Activated T-helper 17 cell treated with anti-CD3 and anti-CD28 coated beads, Interleukin-2, amount 50 U/mL, for 72 hours (primary cell): ENCODE measurements around the gene B3GAT3. TPM values are rescaled to one million over a fixed set of nuclear protein-coding genes. Genes with fewer than 3 reads are reported as not detected.

ENCODE experiments used
- ATAC-seq: fragments of 150-1000 bp; cut with Tn5 transposase; replicated peaks from 2 replicates; pipeline ENCODE4 v1.10.0; 2021; ENCODE audit warnings: mild to moderate bottlenecking, moderate library complexity
- H3K27ac Mint-ChIP-seq: one replicate; pipeline ENCODE4 v1.8.0; 2022; ENCODE audit warnings: mixed read lengths
- H3K27me3 Mint-ChIP-seq: one replicate; pipeline ENCODE4 v1.8.0; 2022; ENCODE audit warnings: mixed read lengths
- H3K36me3 Mint-ChIP-seq: one replicate; pipeline ENCODE4 v1.8.0; 2022; ENCODE audit warnings: low read depth, mild to moderate bottlenecking, mixed read lengths
- H3K4me1 Mint-ChIP-seq: one replicate; pipeline ENCODE4 v1.8.0; 2022; ENCODE audit warnings: mixed read lengths
- H3K4me3 Mint-ChIP-seq: one replicate; pipeline ENCODE4 v1.8.0; 2022; ENCODE audit warnings: mild to moderate bottlenecking, mixed read lengths
- H3K9me3 Mint-ChIP-seq: one replicate; pipeline ENCODE4 v1.8.0; 2022; ENCODE audit warnings: mixed read lengths
- total RNA-seq, 2 donors: library from RNA; stranded (reverse); gene quantifications; one replicate each; pipeline ENCODE4 v1.2.3, GENCODE V29; 2022

Gene B3GAT3
- total RNA-seq, 2 donors from 2014 or later = 60.5 to 71.9 TPM

DNA sequence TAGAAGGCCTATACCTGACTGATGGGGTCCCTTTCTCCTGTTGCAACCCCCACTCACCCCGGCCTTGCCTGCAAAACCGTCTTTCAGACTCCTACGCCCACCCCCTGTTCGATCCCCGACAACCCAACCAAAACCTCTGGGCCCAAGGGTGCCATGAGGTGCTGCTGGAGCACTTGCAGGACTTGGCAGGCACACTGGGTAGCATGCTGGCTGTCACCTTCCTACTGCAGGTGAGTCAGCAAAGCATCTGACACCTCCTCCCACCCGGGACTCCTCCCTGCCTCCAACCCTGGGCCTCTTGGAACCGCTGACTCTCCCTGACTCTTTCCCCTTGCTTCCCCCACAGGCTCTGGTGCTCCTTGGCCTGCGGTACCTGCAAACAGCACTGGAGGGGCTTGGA is 7.5 kb downstream of the B3GAT3 start:
- Mint-ChIP-seq H3K4me3 (peak overlapping the region; percentile 73), H3K27me3 (no peaks in the 10 kb centered on the region), H3K4me1 (peaks cover 18% of the 10 kb centered on the region), H3K27ac (peak overlapping the region; percentile 87), H3K36me3 (peaks cover 79% of the 10 kb centered on the region), H3K9me3 (no peaks in the 10 kb centered on the region)
- peak; percentile 36 for ATAC-seq

DNA sequence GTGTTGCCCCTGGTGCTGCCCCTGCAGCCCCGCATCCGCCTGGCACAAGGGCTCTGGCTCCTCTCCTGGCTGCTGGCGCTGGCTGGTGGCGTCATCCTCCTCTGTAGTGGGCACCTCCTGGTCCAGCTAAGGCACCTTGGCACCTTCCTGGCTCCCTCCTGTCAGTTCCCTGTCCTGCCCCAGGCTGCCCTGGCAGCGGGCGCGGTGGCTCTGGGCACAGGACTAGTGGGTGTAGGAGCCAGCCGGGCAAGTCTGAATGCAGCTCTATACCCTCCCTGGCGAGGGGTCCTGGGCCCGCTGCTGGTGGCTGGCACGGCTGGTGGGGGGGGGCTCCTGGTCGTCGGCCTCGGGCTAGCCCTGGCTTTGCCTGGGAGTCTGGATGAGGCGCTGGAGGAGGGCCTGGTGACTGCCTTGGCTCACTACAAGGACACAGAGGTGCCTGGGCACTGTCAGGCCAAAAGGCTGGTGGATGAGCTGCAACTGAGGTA is 8.5 kb downstream of the B3GAT3 start:
- H3K27ac Mint-ChIP-seq = peak overlapping the region; percentile 87
- no peaks in the 10 kb centered on the region for H3K27me3 Mint-ChIP-seq
- ATAC-seq = no peak
- peaks cover 23% of the 10 kb centered on the region for H3K4me1 Mint-ChIP-seq
- no peaks in the 10 kb centered on the region for H3K9me3 Mint-ChIP-seq
- peaks cover 77% of the 10 kb centered on the region for H3K36me3 Mint-ChIP-seq
- peak overlapping the region; percentile 73 for H3K4me3 Mint-ChIP-seq

DNA sequence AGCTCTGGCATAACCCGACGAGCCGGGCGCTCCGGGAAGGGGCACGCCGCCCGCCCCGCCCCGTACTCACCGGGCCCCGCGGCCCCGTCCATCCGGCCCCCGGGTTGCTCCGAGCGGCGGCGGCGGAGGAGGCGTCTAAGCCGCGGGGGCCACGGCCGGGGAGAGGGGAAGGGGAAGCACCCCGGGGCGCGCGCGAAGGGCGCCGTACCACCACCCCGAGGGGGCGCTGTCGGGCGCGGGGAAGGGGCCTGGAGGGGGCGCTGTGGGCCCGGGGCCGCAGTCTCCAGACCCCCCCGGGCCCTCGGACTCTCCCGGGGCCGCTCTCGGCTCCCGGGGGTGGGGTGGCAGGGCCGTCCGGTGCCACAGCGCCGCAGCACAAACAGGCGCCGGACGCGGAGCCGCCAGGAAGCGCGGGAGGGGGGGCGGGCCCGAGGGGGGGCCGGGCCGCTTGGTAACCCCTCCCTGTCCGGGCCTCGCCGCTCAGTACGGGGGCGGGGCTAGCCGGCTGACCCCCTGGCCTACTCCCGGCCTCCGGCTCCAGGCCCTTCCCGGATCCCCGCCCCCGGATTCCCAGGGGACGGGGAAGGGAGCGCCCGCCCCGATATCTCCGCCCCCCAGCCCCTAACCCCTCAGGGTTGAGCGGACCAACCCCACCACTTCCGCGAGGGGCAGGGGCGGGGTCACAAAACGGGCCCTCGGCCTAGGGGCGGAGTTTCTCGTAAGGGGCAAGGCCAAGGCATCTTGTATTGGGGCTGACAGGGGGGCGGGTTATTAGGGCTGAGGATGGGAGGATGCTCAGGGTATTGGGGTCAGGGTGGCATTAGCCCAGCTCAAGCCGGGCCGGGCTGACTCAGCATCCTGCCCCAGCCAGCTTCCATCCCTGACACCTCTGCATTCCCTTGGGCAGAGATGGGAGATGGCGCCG is 9.2 kb downstream of the B3GAT3 start, which contains the start of the genes EML3 and ROM1:
TSS of gene EML3 (minus strand) at position 410 of the 925 bp plus-strand sequence. CDS start at position 92, 318 bp downstream.
TSS of gene ROM1 (plus strand) at position 892 of the 925 bp plus-strand sequence. CDS start at position 917, 25 bp downstream.
- H3K4me1 Mint-ChIP-seq = peaks cover 29% of the 10 kb centered on the region
- peak within 1 kb of the TSS; percentile 93 for H3K4me3 Mint-ChIP-seq
- ATAC-seq = peak; percentile 74
- peaks cover 75% of the 10 kb centered on the region for H3K36me3 Mint-ChIP-seq
- H3K9me3 Mint-ChIP-seq = no peaks in the 10 kb centered on the region
- H3K27me3 Mint-ChIP-seq = no peaks in the 10 kb centered on the region
- peak within 1 kb of the TSS; percentile 94 for H3K27ac Mint-ChIP-seq

DNA sequence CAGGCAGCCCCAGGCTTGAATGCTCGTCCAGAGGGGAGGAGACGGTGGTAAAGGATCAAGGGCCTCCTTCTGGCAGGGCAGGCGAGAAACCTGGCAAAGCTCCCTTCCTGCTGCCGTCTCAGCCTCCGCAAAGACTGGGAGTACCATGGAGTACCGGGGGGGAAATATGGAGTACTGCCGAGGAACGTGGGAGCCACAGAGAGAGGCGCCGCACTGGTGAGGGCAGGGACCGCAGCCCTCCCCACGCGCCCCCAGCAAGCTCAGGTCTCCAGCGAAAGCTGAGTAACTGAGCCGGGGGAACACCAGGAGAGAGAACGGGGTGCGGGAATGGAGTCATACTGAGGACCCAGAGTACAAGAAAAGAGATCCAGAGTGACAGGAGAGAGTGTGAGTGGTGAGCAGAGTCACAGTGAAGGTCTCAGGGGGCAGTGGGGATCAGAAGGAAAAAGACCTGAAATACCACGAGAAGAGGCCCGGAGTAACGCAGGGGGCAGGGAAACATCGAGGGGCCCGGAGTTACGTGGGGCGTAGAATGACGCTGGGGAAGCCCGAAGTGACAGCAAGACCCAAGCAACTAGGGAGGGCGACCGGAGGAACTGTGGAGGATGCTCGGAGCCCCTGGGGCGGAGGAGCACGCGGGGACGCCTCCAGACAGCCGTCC is 10.0 kb downstream of the B3GAT3 start:
- Mint-ChIP-seq H3K4me3 (peak overlapping the region; percentile 93), H3K36me3 (peaks cover 75% of the 10 kb centered on the region), H3K27ac (peak overlapping the region; percentile 94), H3K9me3 (no peaks in the 10 kb centered on the region), H3K27me3 (no peaks in the 10 kb centered on the region), H3K4me1 (peaks cover 30% of the 10 kb centered on the region)
- peak; percentile 52 for ATAC-seq

GRCh38 chr11:62610814-62611704 is 10.7 kb downstream of the B3GAT3 start:
- peak overlapping the region; percentile 93 for H3K4me3 Mint-ChIP-seq
- H3K27ac Mint-ChIP-seq = peak overlapping the region; percentile 94
- ATAC-seq = no peak
- no peaks in the 10 kb centered on the region for H3K27me3 Mint-ChIP-seq
- H3K9me3 Mint-ChIP-seq = no peaks in the 10 kb centered on the region
- H3K36me3 Mint-ChIP-seq = peaks cover 75% of the 10 kb centered on the region
- H3K4me1 Mint-ChIP-seq = peaks cover 30% of the 10 kb centered on the region

DNA sequence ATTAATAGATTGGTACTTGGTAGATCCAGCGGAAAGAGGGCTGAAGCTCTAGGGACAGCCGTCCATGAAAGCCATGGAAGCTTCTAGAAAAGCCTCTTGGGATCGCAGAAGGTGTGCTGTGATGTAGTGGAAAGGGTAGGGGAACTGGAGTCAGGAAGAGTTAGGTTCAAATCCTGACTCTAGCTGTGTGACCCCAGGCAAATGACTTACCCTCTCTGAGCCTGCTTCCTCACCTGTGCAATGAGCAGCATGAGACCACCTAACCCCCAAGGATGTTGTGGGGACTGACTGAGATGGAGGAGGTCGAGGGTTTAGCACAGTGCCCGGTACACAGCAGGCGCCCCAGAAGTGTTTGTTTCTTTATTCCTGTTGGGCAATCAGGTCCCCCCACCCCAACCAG is 11.4 kb downstream of the B3GAT3 start:
- H3K4me3 Mint-ChIP-seq = peak overlapping the region; percentile 93
- H3K9me3 Mint-ChIP-seq = no peaks in the 10 kb centered on the region
- H3K4me1 Mint-ChIP-seq = peaks cover 30% of the 10 kb centered on the region
- ATAC-seq = no peak
- peak overlapping the region; percentile 94 for H3K27ac Mint-ChIP-seq
- peaks cover 77% of the 10 kb centered on the region for H3K36me3 Mint-ChIP-seq
- no peaks in the 10 kb centered on the region for H3K27me3 Mint-ChIP-seq

DNA sequence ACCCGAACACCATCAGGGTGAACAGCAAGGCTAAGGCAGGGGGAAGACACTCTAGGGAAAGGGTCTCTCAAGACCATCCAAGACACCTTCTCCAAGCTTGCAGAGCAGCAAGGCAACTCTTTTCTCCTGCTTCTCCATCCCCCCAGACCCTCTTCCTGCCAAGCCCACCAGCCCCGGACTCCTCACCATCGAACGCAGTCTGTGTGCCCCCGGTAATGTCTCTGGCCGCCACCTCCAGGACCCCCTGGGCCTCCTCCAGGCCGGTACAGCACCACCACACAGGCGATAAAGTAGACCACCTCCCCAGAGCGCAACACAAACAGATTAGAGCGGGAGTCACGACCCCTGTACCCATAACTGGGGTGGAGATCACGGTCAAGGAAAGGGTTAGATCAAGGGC is 13.0 kb downstream of the B3GAT3 start:
- Mint-ChIP-seq H3K27me3 (no peaks in the 10 kb centered on the region), H3K27ac (peak overlapping the region; percentile 23), H3K4me3 (no peak overlapping the region), H3K4me1 (peaks cover 23% of the 10 kb centered on the region), H3K36me3 (peaks cover 81% of the 10 kb centered on the region), H3K9me3 (no peaks in the 10 kb centered on the region)
- ATAC-seq = no peak

DNA sequence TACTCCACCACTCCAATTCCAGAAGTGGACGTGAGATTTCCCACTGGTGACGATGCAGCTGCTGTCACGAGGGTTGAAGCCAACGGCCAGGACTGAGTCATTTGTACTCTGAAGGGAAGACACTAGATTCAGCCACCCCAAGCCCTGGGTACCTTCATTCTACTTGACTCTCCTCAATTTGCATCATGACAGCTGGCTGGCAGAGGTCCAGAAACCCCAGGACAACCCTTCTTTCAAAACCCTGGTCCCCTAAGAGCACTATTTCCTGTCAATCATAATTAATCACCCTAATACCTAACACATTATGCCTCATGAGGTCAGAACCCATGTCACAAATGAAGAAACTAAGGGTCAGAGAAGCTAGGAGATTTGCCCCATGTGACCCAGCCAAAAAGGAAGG is 14.1 kb downstream of the B3GAT3 start:
- peaks cover 91% of the 10 kb centered on the region for H3K36me3 Mint-ChIP-seq
- H3K4me1 Mint-ChIP-seq = peaks cover 29% of the 10 kb centered on the region
- H3K27me3 Mint-ChIP-seq = no peaks in the 10 kb centered on the region
- no peak for ATAC-seq
- H3K9me3 Mint-ChIP-seq = no peaks in the 10 kb centered on the region
- H3K4me3 Mint-ChIP-seq = no peak overlapping the region
- peak overlapping the region; percentile 47 for H3K27ac Mint-ChIP-seq

DNA sequence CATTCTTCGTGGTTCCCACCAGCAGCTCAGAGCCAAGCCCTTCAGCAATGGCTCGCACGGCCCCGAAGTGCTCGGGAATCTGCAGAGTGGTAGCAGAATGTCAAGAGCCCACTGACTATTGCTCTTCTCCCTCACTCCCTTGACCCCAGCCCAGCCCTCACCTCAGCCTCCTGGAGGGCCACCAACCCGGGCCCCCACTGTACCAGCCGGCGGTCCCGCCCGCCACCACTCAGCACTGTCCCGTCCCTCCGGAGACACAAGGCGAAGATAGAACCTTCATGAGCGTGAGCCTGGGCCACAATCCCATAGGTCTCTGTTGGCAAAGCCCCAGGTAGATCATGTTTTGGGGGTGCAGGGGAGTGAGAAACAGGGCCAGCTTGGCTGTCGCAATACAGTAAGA is 15.9 kb downstream of the B3GAT3 start:
- H3K4me1 Mint-ChIP-seq = peaks cover 29% of the 10 kb centered on the region
- no peaks in the 10 kb centered on the region for H3K27me3 Mint-ChIP-seq
- no peaks in the 10 kb centered on the region for H3K9me3 Mint-ChIP-seq
- H3K36me3 Mint-ChIP-seq = peaks cover 87% of the 10 kb centered on the region
- no peak overlapping the region for H3K4me3 Mint-ChIP-seq
- no peak overlapping the region for H3K27ac Mint-ChIP-seq
- no peak for ATAC-seq

DNA sequence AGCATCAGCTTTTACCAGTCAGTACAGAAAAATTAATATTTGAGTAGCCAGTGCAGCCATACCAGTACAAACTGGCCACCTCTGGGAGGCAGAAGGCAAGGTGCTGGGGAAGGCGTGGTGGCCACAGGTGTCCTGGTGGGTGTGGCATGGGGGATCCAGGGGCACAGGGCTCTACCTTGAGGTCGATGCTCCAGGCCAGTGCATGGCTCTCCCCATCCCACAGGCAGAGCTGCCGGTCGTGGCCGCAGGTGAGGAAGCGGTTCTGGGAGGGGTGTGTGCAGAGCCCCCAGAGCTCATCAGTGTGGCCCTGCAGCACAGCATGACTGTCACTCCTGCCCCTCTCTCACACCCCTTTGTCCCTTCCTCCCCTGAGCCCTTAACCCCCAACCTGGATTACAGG is 16.3 kb downstream of the B3GAT3 start:
- Mint-ChIP-seq H3K36me3 (peaks cover 87% of the 10 kb centered on the region), H3K9me3 (no peaks in the 10 kb centered on the region), H3K27me3 (no peaks in the 10 kb centered on the region), H3K4me1 (peaks cover 27% of the 10 kb centered on the region), H3K27ac (peak overlapping the region; percentile 36), H3K4me3 (no peak overlapping the region)
- no peak for ATAC-seq

GRCh38 chr11:62604460-62605120 is 17.2 kb downstream of the B3GAT3 start:
- peaks cover 87% of the 10 kb centered on the region for H3K36me3 Mint-ChIP-seq
- ATAC-seq = no peak
- peak overlapping the region; percentile 36 for H3K27ac Mint-ChIP-seq
- no peaks in the 10 kb centered on the region for H3K9me3 Mint-ChIP-seq
- H3K4me1 Mint-ChIP-seq = peaks cover 27% of the 10 kb centered on the region
- no peaks in the 10 kb centered on the region for H3K27me3 Mint-ChIP-seq
- H3K4me3 Mint-ChIP-seq = no peak overlapping the region

GRCh38 chr11:62603776-62604299 is 17.9 kb downstream of the B3GAT3 start:
- Mint-ChIP-seq H3K4me3 (peak overlapping the region; percentile 47), H3K9me3 (no peaks in the 10 kb centered on the region), H3K4me1 (peaks cover 30% of the 10 kb centered on the region), H3K27ac (peak overlapping the region; percentile 42), H3K27me3 (no peaks in the 10 kb centered on the region), H3K36me3 (peaks cover 87% of the 10 kb centered on the region)
- ATAC-seq = no peak

DNA sequence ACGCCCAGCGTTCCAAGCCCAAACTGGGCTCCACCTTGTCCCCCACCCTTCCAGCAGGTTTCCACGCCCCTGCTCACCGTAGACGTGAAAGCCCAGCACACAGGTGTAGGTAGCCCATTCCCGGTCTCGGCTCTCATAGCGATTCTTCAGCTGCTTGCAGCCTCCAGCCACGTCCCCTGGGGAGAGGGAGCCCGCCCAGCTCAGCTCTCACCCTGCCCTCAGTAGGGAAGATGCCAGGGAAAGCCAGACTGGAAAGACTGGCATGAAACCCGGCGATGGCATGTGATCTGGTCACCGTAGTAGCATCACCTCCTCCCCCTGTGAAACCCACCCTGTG is 18.7 kb downstream of the B3GAT3 start:
- ATAC-seq = no peak
- H3K9me3 Mint-ChIP-seq = no peaks in the 10 kb centered on the region
- H3K4me1 Mint-ChIP-seq = peaks cover 33% of the 10 kb centered on the region
- H3K4me3 Mint-ChIP-seq = peak overlapping the region; percentile 47
- H3K27ac Mint-ChIP-seq = peak overlapping the region; percentile 42
- H3K27me3 Mint-ChIP-seq = no peaks in the 10 kb centered on the region
- H3K36me3 Mint-ChIP-seq = peaks cover 91% of the 10 kb centered on the region
